GM12865 (cell line): Measurements from ENCODE around the gene EPHA4.

Experiments
- DNase-seq: peaks from one replicate; pipeline ENCODE4 v3.0.0; 2010; ENCODE audit warnings: low read depth
- H3K4me3 ChIP-seq: 2 replicates; pipeline ENCODE4 v1.5.1; 2011; ENCODE audit warnings: mild to moderate bottlenecking, low read depth, low read length, control low read depth
- TF ChIP-seq, protein P1 (sequence below): IDR thresholded peaks from 2 replicates; pipeline ENCODE4 v1.5.1; 2011; ENCODE audit warnings: low read length, control low read depth, low read depth, inconsistent platforms; ENCODE audit not compliant: insufficient read depth; ENCODE audit errors: missing control alignments

The EPHA4 gene

DNA sequence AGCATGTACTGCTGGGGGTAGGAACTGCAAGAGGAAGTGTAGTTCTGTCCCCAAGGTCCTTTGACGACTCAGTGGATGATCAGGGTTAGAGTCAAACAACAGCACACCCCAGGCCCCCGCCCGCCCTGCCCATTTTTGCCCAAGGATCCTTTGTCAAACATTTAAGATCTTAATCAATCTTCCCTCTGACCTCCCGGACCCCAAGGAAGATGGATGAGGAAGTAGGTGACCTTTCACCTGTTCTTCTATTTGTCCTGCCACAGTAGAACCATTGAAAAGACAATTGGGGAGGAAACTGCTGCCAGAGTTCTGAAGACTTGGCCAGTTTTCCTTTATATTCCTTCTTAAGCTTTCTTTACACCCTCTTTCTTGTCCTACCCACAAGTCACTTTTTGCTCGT, 12.1 kb downstream of the EPHA4 start:
- TF ChIP-seq, protein P1, sequence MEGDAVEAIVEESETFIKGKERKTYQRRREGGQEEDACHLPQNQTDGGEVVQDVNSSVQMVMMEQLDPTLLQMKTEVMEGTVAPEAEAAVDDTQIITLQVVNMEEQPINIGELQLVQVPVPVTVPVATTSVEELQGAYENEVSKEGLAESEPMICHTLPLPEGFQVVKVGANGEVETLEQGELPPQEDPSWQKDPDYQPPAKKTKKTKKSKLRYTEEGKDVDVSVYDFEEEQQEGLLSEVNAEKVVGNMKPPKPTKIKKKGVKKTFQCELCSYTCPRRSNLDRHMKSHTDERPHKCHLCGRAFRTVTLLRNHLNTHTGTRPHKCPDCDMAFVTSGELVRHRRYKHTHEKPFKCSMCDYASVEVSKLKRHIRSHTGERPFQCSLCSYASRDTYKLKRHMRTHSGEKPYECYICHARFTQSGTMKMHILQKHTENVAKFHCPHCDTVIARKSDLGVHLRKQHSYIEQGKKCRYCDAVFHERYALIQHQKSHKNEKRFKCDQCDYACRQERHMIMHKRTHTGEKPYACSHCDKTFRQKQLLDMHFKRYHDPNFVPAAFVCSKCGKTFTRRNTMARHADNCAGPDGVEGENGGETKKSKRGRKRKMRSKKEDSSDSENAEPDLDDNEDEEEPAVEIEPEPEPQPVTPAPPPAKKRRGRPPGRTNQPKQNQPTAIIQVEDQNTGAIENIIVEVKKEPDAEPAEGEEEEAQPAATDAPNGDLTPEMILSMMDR = no peak
- no peak overlapping the region for H3K4me3 ChIP-seq
- no peak for DNase-seq

DNA sequence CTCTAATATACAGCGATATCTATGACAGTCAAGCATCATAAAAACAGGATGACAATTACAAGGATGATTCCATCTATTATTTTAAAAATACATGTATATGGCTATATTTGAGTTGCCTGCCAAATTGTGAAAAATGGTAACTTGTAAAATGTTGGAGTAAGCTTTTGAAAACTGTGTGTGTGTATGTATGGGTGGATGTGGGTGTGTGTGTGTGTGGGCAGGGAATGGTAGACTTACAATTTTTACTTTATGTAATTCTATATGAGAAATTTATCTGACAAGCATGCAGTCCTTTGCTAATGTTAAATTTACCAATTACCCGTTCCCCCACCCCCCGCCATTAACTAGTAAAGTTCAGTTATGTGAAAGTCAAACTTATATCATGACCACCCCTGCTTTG, 14.0 kb downstream of the EPHA4 start:
- H3K4me3 ChIP-seq = no peak overlapping the region
- TF ChIP-seq, protein P1 = no peak

DNA sequence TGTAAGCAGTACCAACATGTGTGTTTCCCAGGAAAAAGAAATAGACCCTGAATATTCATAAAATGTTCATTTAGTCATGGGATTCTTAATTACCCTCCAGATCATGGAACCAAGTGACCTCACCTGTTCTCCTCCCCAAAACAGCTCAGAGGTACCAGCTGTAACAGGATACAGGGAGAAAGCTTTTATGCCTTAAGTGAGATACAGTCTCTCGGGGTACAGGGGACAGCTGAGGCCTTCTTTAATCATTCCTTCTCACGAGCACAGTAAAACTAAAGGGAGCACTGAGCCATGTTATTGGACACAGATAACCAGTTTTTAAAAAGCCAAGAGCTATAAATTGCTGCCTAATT, 16.6 kb downstream of the EPHA4 start:
- no peak overlapping the region for H3K4me3 ChIP-seq
- TF ChIP-seq, protein P1 = no peak
- no peak for DNase-seq

More for the DNA sequence above, 14.0 kb downstream of the EPHA4 start:
- DNase-seq = no peak

DNA sequence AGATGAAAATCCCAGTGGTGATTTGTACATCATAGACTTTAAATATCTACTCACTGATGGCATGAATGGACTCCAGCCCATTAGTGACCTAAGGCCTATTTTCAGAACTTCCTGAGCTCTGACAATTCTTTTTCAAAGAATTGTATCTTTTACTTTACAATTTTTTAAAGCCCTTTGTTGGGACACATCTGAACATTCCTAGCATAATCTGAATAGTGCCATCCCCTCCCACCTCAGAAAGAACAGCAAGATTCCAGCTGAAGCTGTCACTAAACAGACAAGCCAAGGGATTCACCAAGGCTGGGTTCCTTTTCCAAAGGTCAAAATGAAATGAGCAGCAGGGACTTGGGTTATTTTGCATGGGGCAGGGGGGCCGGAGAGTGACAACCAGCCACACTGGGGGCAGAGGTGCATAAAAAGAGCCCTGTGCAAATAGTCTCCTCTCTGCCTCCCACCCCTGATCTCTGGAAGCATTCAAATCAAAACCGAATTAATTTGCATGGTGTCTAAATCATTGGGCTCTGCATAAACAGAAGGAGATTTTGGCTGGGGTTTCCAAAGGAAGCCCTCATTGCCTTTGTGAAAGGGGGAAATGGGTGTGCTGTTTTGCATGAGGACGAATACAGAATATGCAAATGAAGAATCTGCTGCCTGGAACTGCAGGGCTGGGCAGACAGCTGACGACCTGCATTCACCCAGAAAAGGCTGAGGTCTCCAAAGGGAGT, 17.2 kb downstream of the EPHA4 start:
- no peak overlapping the region for H3K4me3 ChIP-seq
- TF ChIP-seq, protein P1 = no peak
- DNase-seq = peak; percentile 59

DNA sequence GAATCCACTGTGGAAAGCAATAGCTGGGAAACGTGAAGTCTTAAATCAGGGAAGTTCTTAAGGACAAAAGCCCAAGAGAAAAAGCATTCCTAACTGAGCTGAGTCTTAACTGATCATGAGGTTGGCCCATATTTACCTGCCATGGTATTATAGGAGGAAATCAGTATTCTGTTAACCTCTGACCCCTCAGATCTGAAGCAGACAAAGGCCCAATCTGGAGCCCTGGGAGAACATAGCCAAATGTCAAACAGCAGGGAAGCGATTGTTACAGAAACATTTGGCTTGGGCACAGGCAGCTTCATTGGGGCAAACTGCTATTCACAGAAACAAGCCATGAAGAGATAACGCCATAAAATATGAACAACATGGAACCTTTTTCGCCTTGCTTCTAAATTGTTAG, 18.8 kb downstream of the EPHA4 start:
- TF ChIP-seq, protein P1 = no peak
- no peak for DNase-seq
- H3K4me3 ChIP-seq = no peak overlapping the region

DNA sequence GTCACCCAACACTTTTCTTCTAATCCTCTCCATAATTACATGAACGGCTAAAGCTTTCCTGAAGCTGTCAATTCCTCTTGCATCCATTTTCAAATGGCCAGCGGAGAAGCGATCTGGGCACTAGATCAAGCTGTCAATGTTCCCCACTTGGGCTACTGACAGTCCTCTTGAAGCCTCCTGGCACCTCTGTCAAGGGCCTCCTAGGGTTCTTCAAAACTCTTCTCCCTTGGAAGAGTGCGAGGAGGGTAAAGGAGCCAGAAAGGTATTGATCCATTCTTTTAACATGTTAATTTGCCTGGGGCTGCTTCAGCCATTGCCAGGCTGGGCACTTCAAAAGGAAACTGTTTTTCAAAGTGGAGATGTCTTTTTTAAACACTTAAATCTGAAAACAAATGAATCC, 19.8 kb downstream of the EPHA4 start:
- DNase-seq = no peak
- TF ChIP-seq, protein P1 = no peak
- H3K4me3 ChIP-seq = no peak overlapping the region

DNA sequence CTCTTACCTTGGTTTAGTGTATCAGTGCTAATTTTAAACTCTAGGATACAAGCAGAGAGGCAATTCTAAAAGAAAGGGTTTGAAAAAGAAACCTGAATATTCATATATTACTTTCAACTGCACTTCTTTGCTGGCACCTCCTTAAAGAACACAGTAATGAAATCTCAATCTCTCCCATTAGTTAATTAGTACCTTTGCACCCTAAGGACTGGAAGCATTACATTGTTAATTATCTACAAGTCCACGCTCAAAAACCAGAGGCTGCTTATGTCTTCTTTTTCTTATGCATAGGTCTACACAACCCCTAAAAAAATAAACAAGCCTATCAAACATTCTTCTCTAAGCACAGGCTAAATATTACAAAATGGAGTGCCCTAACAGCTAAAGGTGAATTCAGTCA, 20.2 kb downstream of the EPHA4 start:
- H3K4me3 ChIP-seq = no peak overlapping the region
- TF ChIP-seq, protein P1 = no peak
- no peak for DNase-seq
